NCI-H1105 (cell line): ENCODE measurements around the gene PSENEN.
A peak's percentile ranks its signal among the peaks of the same experiment; 100 is the strongest.
"Not testable (repeated sequence)": the region's sequence is repeated elsewhere in the genome, so short reads cannot be mapped to it uniquely, and the experiment has no call there.

ENCODE experiments used
- DNase-seq: peaks from one replicate; lab custom pipeline; 2025; lab: John Stamatoyannopoulos, UW

The PSENEN gene

DNA sequence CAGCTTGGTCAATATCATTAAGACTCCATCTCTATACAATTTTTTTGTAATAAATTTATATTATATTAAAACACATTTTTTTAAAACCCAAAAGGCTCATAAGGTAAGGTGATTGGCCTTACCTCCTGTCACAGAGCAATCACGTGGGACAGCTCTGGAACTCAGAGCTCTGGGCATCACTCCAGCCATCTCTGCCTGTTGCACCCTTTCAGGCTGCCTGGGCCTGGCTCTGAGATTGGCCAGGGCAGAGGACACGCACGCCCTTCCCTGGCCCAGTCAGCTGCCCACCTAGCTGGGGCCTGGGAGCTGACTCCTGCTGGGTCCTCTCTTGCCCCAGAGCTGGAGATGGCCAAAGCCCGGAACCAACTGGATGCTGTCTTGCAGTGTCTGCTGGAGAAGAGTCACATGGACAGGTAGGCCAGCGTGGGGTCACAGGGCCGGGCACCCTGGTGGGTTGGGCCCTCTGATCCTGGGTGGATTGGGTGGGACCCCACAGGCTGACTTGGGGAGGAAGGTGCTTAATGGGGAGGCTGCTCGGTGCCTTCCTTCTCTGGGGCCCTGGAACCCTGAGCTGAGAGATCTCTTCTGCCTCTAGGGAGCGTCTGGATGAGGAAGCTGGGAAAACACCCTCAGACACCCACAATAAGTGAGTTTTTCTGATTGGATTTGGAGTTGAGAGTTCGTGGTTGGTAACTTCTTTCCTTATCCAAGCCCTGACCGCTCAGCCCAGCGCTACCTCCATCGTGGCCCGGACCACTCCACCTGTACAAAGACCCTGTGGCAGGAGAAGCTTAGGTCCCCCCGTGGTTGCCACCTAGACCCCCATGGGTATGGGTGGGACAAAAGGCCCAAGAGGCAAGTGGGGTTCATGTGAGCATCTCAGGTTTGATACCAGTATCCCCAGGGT is 6.6 kb downstream of the PSENEN start:
- DNase-seq = no peak

- DNase-seq = no peak
These were observed 7.4 kb downstream of the PSENEN start for GRCh38 chr19:35752746-35753350.

GRCh38 chr19:35753634-35754369 is 8.4 kb downstream of the PSENEN start:
- no peak for DNase-seq

DNA sequence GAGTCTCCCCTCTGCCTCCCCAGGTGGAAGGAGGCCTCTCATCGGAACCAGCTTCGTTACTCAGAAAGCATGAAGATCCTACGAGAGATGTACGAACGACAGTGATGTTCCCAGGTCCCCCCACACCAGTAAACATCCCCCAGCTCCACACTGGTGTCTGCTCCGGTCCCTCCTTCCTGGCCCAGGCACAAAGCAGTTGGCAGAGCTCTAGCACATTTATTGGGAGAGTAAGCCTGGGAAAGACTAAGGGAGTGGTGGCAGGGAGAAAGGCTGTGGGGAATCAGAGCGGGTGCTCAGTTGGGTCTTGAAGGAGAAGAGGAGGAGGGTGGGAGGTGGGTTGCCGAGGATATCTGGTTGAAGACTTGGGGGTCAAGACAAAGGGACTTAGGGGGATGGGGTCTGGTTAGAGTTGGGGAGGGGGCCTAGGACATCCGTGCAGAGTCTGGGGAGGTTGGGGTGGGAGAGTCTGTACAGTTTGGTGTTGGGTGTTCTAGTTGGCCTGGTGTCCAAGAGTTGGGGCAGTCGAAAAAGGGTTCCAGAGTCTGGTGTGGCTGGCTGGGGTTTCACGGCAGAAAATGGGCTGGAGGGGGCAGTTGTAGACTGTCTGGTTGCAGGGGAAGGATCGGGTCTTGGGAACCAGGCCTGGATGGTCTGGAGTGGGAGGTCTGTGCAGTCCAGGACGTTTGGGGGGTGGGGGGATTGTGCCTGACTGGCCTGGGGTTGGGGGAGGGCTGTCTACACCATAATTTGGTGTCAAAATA is 9.1 kb downstream of the PSENEN start:
- no peak for DNase-seq

GRCh38 chr19:35755131-35755549 is 9.7 kb downstream of the PSENEN start:
- DNase-seq = no peak

DNA sequence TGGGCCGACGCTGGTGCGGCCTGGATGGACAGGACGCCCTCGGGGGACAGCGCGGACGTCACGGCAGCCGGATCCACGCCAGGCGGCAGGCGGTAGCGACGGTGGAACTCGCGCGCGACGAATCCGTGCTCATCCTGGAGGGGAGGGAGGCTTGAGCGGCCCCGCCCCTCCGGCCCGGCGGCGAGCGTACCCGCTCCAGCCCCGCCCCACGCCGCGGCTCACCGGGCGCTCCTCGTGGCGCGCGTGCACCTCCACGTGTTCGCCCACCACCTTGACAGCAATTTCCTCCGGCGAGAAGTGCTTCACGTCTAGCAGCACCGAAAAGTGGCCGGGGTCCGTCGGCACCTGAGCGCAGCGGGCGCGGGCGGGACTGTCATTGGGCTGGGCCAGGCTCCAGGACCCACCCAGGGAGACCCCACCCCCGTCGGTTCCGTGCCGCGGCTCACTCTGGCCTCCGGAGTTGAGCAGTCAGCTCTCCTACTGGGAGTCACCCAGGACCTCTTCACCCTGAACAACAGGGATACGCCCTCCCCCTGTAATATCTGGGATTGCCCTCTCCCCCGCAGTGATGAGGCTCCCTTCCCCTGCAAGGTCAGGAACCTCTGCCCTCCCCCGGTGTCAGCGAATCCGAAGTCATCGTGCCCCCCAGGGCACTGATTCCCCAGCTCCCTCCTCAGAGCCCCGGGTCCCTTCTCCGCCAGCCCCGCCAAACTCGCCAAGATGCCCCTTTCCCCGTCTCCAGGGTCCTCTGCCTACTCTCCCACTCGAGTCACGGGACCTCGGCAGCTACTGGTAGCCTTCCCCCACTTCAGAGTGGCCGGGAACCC is 10.3 kb downstream of the PSENEN start:
- DNase-seq = no peak

- no peak for DNase-seq
These were observed 11.2 kb downstream of the PSENEN start, which contains the start of gene HSPB6 for GRCh38 chr19:35756377-35757230. Gene HSPB6 (minus strand): TSS chr19:35757029. CDS start chr19:35757008, 21 bp downstream.

- no peak for DNase-seq
These were observed 11.8 kb downstream of the PSENEN start for GRCh38 chr19:35757231-35757748.

GRCh38 chr19:35757749-35758608 is 12.5 kb downstream of the PSENEN start, which contains the start of gene PROSER3:
Gene PROSER3 (plus strand): TSS chr19:35758176. CDS start chr19:35758216, 40 bp downstream.
- DNase-seq = peak; percentile 98

DNA sequence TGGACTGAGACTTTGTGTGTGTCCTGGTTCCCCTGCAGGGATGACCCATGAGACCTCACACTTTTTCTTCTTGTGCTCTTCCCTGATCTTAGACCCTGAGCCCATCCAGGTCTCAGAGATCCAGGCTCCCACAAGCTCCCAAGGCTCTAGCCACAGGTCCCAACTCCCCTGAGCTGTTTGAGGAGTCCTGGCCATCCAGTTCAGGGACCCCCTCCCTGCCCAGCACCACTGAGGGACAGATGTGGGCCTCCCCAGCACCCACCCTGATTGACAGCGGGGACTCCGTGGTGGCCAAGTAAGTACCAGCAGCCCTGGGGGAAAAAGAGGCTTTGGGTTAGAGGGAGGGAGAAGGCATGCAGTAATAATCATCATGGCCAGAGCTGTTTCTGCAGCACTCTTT is 14.2 kb downstream of the PSENEN start:
- DNase-seq = no peak

DNA sequence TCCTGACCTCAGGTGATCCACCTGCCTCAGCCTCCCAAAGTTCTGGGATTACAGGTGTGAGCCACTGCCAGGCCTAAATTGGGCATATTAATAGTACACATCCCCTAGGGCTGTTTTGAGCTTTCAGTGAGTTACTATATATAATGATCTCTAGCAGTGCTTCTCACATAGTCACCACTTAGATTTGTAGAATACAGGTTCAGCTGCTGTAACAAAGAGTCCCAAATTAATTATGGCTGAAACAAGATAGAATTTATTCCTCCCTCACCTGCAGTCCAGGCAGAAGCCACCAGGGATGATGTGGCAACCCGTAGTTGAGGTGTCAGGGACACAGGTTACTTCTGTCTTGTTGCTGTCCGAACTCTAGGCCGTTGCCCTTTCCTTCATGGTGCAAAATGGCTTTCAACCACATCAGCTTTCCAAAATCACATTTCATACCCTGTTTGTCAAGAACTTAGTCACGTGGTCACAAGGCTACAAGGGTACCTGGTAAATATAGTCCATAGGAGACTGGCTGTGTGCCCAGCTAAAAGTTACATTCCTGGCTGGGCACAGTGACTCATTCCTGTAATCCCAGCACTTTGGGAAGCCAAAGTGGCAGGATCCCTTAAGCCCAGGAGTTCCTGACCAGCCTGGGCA is 15.4 kb downstream of the PSENEN start:
- DNase-seq = no peak

DNA sequence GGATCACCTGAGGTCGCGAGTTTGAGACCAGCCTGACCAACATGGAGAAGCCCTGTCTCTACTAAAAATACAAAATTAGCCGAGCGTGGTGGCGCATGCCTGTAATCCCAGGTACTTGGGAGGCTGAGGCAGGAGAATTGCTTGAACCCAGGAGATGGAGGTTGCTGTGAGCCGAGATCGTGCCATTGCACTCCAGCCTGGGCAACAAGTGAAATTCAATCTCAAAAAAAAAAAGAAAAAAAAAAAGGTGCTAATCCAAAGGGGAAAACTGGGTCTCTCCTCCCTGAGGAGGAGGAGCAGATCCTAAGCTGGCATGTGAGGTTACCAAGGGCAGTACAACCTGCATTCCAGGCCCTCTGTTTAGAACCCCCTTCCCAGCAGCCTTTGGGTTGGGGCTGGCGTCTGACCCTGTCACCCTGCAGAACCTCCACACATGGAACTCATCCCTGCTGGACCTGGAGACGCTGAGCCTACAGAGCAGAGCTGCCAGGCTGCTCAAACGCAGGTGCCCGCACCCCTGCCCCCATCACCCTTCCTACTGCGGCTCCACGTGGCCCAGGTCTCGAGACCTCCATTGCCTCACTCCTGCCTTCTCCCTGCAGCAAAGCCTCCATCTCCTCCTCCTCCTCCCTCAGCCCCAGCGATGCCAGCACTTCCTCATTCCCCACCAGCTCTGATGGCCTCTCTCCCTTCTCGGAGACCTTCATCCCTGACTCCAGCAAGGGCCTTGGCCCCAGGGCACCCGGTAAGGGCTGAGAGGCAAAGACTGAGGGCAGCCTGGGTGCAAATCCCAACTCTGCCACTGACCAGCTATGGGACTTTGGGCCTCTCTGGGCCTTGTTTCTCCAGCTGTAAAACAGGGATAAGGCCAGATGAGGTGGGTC is 19.2 kb downstream of the PSENEN start:
- DNase-seq = no peak

DNA sequence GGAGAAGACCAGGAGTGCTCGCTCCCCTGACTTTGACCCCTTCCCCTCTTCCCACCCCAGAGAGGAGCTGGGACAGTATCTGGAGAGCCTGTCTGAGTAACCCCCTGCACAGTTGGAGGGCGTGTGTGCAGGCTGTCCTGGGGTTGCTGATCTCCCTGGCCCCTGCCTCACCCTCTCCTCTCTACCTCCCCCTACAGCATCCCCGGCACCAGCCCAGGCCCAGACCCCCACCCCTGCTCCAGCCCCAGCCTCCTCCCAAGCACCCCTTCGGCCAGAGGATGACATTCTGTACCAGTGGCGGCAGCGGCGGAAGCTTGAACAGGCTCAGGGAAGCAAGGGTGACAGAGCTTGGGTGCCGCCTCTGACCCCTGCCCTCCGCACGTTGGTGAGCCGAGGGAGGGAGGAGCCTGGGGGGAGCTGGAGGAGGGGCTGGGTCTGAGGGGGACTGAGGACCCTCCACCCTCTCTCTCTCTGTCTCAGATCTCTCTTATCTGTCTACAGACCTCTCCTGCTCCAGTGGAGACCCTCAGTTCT is 21.2 kb downstream of the PSENEN start:
- no peak for DNase-seq

- no peak for DNase-seq
These were observed 22.0 kb downstream of the PSENEN start for GRCh38 chr19:35767288-35768081.

GRCh38 chr19:35768082-35768421 is 22.6 kb downstream of the PSENEN start:
- DNase-seq = no peak

- DNase-seq = not testable (repeated sequence)
These were observed 26.9 kb downstream of the PSENEN start for GRCh38 chr19:35772362-35772761.
